Upper lobe of left lung (tissue), 4 donors: ENCODE data around the gene FAM151A.

Source experiments
- EP300 ChIP-seq, 4 donors: sonication (generic); formaldehyde crosslinking; IDR thresholded peaks; one replicate each; pipeline ENCODE4 v1.5.1; 2017; ENCODE audit warnings: antibody characterized with exemption in 4 of 4, control low read depth in 2 of 4
- POLR2A ChIP-seq, 4 donors: fragments of 450-650 bp; IDR thresholded peaks; one replicate each; pipeline ENCODE4 v1.5.1; 2016 to 2017; ENCODE audit warnings: antibody characterized with exemption in 4 of 4, mild to moderate bottlenecking in 2 of 4
- TF ChIP-seq, protein P1 (sequence below), 6 experiments: fragments of 450-650 bp in 4 of 6; fragments of 200-600 bp in 2 of 6; sonication (generic) in 2 of 6; IDR thresholded peaks; one replicate each; pipeline ENCODE4 v1.5.1; 2016 to 2019; ENCODE audit warnings: antibody characterized with exemption in 6 of 6

DNA sequence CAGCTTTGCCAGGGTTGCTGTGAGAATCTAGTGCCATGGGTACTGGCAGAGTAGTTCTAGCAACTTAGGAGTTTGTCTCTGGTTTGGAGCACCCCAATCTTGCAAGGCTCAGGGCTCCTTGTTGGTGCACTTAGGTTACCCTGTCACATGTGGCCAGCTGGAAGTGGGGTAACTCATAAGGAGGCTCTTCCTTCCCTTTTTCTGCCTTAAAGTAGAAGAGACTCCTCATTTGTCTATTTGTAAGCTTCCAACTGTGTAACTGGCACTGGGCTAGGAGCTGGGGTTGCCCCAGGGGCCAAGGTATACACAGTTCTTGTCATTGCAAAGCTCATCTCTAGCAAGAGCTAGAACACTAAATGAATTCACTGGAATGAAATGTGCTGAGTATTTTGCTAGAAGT lies 28.8 kb upstream of the FAM151A start:
- TF ChIP-seq, protein P1, sequence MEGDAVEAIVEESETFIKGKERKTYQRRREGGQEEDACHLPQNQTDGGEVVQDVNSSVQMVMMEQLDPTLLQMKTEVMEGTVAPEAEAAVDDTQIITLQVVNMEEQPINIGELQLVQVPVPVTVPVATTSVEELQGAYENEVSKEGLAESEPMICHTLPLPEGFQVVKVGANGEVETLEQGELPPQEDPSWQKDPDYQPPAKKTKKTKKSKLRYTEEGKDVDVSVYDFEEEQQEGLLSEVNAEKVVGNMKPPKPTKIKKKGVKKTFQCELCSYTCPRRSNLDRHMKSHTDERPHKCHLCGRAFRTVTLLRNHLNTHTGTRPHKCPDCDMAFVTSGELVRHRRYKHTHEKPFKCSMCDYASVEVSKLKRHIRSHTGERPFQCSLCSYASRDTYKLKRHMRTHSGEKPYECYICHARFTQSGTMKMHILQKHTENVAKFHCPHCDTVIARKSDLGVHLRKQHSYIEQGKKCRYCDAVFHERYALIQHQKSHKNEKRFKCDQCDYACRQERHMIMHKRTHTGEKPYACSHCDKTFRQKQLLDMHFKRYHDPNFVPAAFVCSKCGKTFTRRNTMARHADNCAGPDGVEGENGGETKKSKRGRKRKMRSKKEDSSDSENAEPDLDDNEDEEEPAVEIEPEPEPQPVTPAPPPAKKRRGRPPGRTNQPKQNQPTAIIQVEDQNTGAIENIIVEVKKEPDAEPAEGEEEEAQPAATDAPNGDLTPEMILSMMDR (IDR thresholded peaks at IDR 0.05), result no peak
- no peak for TF ChIP-seq POLR2A (IDR thresholded peaks at IDR 0.05)
- TF ChIP-seq EP300 (IDR thresholded peaks at IDR 0.05), result no peak
